Measurements from ENCODE around the gene MRPS9.

The MRPS9 gene

DNA sequence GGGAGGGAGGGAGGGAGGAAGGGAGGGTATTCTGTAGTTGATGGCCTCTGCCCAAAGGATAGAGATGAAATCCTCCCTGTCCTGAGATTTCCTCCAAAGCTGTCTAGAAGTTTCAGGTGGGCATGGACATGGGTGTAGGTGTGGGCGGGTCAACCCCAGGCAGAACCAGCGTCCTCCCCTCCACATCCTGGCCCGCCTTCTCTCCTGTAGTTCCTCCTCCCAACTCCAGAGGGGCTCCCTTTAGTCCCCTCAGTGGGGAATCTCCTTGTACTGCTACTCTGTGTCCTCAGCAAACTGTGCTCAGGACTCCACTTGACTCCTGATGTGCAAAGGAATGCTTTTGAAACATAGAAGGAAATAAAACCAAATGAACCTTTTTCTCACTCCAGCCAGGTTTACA, 88.1 kb downstream of the MRPS9 start:
- H3K27ac Mint-ChIP-seq, result peak overlapping the region; percentile 8
- H3K4me3 Mint-ChIP-seq, result no peak overlapping the region
- H3K36me3 Mint-ChIP-seq (ENCODE audit: low read depth), result no peaks in the 10 kb centered on the region
- H3K27me3 Mint-ChIP-seq, result peaks cover 15% of the 10 kb centered on the region
- peaks cover 14% of the 10 kb centered on the region for H3K4me1 Mint-ChIP-seq (ENCODE audit: low read depth)
- no peaks in the 10 kb centered on the region for H3K9me3 Mint-ChIP-seq

DNA sequence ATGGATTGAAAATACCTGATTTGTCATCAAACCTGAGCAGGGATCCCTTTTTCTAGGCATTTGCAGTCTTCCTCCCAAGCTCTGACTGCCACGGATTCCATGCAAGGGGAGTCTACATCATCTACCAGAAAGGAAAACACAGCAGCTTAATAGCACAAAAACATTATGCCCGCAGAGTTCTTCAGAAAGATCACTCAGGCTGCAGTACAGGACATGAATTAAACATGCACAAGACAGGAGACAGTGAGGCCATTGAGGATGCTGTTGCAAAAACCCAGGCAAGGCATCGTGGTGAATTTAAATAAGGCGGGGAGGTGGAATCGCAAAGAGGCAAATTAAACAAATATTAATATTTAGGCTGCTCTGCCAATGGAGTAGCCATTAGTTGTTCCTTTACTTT, 88.5 kb downstream of the MRPS9 start:
- H3K36me3 Mint-ChIP-seq (ENCODE audit: low read depth), result no peaks in the 10 kb centered on the region
- no peaks in the 10 kb centered on the region for H3K9me3 Mint-ChIP-seq
- H3K4me1 Mint-ChIP-seq (ENCODE audit: low read depth), result peaks cover 14% of the 10 kb centered on the region
- H3K27ac Mint-ChIP-seq, result no peak overlapping the region
- H3K27me3 Mint-ChIP-seq, result peaks cover 15% of the 10 kb centered on the region
- no peak overlapping the region for H3K4me3 Mint-ChIP-seq

DNA sequence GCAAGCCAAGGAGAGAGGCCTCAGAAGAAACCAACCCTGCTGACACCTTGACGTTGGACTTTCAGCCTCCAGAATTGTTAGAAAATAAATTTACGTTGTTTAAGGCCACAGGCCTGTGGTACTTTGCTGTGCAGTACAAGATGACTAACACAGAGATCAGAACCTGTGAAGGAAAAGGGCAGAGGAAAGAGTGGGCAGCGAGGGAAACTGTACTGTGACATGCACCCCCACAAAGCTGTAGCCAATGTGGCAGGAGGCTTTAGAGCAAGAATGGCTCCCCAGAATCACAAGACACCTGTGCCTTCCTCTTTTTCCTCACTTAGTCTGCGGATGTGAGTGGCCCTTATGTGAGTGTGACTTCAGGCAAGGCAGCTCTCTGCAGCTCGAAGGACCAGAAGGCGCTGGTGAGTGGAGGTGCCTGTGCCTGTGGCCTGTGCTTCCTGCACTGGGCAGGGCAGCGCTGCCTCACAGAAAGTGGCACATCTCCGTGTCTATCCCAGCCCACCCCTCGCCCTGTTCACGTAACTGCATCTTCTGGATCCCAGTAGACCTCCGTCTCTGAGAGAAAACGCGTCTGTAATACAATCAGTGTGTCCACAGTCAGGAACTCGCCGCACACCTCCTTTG, 89.5 kb downstream of the MRPS9 start:
- H3K4me3 Mint-ChIP-seq, result no peak overlapping the region
- H3K27ac Mint-ChIP-seq, result no peak overlapping the region
- peaks cover 14% of the 10 kb centered on the region for H3K4me1 Mint-ChIP-seq (ENCODE audit: low read depth)
- no peaks in the 10 kb centered on the region for H3K36me3 Mint-ChIP-seq (ENCODE audit: low read depth)
- peaks cover 19% of the 10 kb centered on the region for H3K27me3 Mint-ChIP-seq
- H3K9me3 Mint-ChIP-seq, result no peaks in the 10 kb centered on the region

DNA sequence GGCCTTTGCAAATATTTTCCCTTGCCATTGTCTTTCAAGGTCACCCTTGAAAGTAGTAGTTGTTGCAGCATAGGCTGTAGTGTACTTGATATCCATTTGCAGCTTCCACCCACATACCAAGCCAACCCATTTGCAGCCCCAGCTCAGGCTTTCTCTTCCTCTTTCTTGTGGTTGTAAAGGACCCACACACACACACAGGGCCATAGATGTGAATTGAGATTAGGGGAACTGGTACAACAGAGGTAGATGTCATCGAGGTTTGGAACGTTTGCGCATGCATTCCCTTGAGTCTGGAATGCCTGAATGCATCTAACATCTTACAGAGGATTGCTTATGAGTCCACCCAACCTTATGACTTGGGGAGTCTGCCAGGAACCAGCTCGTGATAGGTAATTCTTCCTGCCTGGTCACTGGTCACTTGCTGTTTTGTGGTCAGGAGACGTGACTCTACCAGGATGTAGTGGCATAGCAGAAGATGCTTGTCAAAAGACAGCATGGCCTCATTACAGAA, 91.9 kb downstream of the MRPS9 start:
- Mint-ChIP-seq H3K4me3 (no peak overlapping the region), H3K27me3 (peaks cover 20% of the 10 kb centered on the region), H3K36me3 (ENCODE audit: low read depth) (no peaks in the 10 kb centered on the region), H3K9me3 (no peaks in the 10 kb centered on the region), H3K27ac (no peak overlapping the region), H3K4me1 (ENCODE audit: low read depth) (peaks cover 14% of the 10 kb centered on the region)

DNA sequence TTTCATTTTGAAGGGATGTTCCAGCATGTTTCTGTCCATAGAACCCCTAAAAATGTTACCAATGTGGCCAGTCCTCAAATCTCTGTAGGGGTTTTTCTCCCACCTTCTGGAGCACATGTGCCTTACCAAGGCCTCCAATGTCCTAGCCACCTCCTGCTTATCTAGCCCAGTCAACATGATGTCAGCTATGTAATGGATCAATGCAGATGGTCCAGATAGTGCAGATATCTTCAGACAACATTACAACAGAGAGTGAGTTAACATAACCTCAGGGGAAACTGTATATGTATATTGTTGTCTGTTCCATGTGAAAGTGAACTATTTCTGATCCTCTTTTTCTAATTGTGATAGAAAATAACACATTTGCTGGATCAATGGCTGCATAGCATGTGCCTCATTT, 92.7 kb downstream of the MRPS9 start:
- H3K27me3 Mint-ChIP-seq, result peaks cover 20% of the 10 kb centered on the region
- H3K9me3 Mint-ChIP-seq, result no peaks in the 10 kb centered on the region
- H3K27ac Mint-ChIP-seq, result no peak overlapping the region
- no peaks in the 10 kb centered on the region for H3K36me3 Mint-ChIP-seq (ENCODE audit: low read depth)
- H3K4me3 Mint-ChIP-seq, result no peak overlapping the region
- H3K4me1 Mint-ChIP-seq (ENCODE audit: low read depth), result peaks cover 14% of the 10 kb centered on the region

DNA sequence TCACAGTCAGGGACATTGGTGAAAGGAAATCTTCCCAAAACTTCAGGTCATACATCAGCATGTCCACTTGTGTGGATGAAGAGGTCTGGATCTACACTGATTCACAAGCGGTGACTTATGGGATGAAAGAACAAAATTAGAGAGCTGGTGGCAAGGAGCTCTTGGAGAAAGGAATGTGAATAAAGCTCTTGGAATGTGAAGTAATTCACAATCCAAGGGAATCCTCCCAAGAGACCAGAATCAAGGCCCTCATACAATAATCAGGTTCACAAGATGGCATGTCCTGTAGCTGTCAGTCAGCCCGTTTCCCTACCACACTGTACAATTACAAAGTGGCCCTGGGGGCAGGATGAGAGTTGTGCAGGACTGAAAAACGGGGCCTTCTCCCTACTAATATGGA, 96.2 kb downstream of the MRPS9 start:
- H3K27ac Mint-ChIP-seq, result no peak overlapping the region
- no peaks in the 10 kb centered on the region for H3K4me1 Mint-ChIP-seq (ENCODE audit: low read depth)
- H3K9me3 Mint-ChIP-seq, result no peaks in the 10 kb centered on the region
- H3K36me3 Mint-ChIP-seq (ENCODE audit: low read depth), result no peaks in the 10 kb centered on the region
- peaks cover 15% of the 10 kb centered on the region for H3K27me3 Mint-ChIP-seq
- H3K4me3 Mint-ChIP-seq, result no peak overlapping the region

DNA sequence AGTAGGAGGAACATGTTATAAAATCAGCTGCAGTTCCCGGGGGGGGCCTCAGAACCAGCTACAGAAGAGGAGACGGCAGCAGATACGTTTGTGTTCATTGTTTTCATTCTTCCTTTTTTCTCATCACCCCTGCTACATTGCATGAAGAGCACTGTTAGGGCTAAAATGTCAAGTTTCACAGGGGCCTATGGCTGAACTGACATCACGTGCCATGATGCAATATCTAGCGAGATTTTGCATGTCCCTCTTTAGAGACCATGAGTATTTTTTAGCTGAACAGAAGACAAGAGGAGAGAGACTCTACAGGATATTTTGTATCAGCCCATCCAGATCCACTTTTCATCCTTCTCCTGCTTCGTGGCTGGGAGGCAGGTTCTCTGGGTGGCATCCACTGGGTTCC, 97.6 kb downstream of the MRPS9 start:
- Mint-ChIP-seq H3K27me3 (peaks cover 22% of the 10 kb centered on the region), H3K36me3 (ENCODE audit: low read depth) (no peaks in the 10 kb centered on the region), H3K4me1 (ENCODE audit: low read depth) (no peaks in the 10 kb centered on the region), H3K9me3 (no peaks in the 10 kb centered on the region), H3K4me3 (no peak overlapping the region), H3K27ac (no peak overlapping the region)

DNA sequence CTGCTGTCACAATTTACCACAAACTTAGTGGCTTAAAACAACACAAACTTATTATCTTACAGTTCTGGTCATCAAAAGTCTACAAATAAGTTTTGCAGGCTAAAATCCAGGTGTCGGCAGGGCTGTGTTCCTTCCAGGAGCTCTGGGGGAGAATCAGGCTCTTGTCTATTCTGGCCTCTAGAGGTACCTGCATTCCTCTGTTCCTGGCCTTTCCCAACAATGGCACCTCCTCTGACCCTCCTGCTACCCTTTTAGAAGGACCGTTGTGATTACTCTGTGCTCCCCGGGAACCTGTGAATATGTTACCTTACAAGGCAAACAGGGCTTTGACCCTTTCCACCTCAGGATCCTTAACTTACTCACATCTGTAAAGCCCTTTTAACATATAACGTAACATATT, 98.5 kb downstream of the MRPS9 start:
- no peaks in the 10 kb centered on the region for H3K36me3 Mint-ChIP-seq (ENCODE audit: low read depth)
- no peaks in the 10 kb centered on the region for H3K4me1 Mint-ChIP-seq (ENCODE audit: low read depth)
- H3K27me3 Mint-ChIP-seq, result peaks cover 24% of the 10 kb centered on the region
- H3K9me3 Mint-ChIP-seq, result no peaks in the 10 kb centered on the region
- H3K27ac Mint-ChIP-seq, result no peak overlapping the region
- H3K4me3 Mint-ChIP-seq, result no peak overlapping the region

DNA sequence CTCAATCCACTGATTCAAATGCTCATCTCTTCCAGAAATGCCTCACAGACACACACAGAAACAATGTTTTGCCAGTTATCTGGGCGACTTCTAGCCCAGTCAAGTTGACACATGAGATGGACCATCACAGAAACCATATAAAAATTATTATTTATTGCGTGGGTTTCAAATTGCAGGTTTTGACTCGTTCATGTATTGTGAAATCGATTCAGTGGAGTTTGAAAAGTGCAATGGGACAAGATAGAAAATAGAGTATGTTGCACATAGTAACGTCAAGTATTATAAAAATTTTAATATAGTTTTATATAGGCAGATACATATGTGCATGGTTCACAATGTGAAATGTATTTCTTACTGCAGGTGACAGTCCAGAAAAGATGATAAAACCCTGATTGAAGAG, 100.8 kb downstream of the MRPS9 start:
- Mint-ChIP-seq H3K4me1 (ENCODE audit: low read depth) (peaks cover 4% of the 10 kb centered on the region), H3K36me3 (ENCODE audit: low read depth) (no peaks in the 10 kb centered on the region), H3K27ac (no peak overlapping the region), H3K27me3 (peaks cover 20% of the 10 kb centered on the region), H3K9me3 (no peaks in the 10 kb centered on the region), H3K4me3 (no peak overlapping the region)

DNA sequence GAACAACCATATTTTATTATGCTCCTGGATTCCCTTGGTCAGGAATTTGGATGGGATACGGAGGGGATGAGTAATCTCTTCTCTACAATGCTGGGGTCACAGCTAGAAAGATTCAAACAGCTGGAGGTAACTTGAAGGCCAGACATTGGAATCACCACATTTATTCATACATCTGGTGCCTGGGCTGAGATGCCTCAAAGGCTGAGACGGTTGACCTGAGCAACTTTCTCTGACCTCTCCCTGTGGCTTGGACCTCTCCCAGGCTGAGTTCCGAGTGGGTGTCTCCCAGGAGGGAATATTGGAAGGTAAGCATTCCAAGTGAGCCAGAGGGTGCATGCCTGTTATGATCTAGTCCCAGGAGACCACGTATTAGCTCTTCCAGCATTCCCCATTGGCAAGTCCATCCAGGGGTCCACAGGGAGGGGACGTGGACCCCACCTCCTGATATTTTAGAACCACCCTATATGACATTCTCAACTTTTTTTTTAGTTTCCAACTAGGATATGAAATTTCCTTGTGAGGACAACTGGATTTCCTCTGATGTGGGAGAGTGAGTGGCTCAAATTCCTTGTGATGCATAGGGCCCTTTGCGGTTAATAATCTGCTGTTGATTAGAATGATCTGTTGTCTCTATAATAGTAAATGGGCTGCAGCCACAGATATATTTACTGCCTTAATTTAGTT, 101.8 kb downstream of the MRPS9 start:
- no peak overlapping the region for H3K27ac Mint-ChIP-seq
- no peaks in the 10 kb centered on the region for H3K9me3 Mint-ChIP-seq
- H3K4me1 Mint-ChIP-seq (ENCODE audit: low read depth), result peaks cover 8% of the 10 kb centered on the region
- H3K4me3 Mint-ChIP-seq, result no peak overlapping the region
- H3K27me3 Mint-ChIP-seq, result peaks cover 24% of the 10 kb centered on the region
- H3K36me3 Mint-ChIP-seq (ENCODE audit: low read depth), result no peaks in the 10 kb centered on the region

DNA sequence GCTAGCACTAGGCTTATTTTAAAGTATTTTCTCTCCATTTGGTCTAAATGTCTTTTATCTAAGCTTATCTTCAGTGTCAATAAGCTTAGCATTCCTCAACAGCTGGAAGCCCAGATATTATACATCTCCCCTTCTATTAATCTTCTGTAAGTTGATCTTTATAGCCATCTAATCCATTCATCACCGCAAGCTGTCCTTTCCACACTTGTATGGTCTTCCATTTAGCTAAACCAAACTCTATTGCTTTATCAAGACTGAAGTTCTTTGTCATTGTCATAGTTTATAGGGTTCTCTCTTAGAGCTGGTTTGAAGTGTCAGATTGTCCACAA, 102.3 kb downstream of the MRPS9 start:
- no peaks in the 10 kb centered on the region for H3K9me3 Mint-ChIP-seq
- peaks cover 29% of the 10 kb centered on the region for H3K27me3 Mint-ChIP-seq
- H3K36me3 Mint-ChIP-seq (ENCODE audit: low read depth), result no peaks in the 10 kb centered on the region
- H3K4me1 Mint-ChIP-seq (ENCODE audit: low read depth), result peaks cover 11% of the 10 kb centered on the region
- H3K4me3 Mint-ChIP-seq, result no peak overlapping the region
- H3K27ac Mint-ChIP-seq, result no peak overlapping the region

DNA sequence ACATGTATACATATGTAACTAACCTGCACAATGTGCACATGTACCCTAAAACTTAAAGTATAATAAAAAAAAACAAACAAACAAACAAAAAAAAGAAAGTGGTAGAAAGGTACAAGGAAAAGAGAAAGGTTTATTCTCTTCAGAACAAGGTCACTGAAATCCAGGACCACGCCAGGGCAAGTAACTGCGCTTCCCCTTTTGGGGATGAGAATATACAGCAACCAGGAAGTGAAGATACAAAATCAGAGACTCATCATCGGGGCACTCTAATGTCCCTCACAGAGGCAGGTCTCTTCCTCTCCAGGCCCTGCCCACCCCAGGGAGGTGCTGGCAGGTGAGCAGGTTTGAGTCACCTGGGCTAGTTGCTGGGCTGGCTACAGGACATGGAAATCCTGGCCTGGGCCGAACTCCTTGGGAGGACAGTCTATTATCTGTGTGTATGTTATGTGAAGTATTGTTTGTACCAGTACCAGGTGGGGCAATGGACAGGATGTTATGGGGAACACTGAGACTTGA, 103.3 kb downstream of the MRPS9 start:
- H3K4me1 Mint-ChIP-seq (ENCODE audit: low read depth), result peaks cover 11% of the 10 kb centered on the region
- H3K4me3 Mint-ChIP-seq, result no peak overlapping the region
- H3K9me3 Mint-ChIP-seq, result no peaks in the 10 kb centered on the region
- H3K27me3 Mint-ChIP-seq, result peaks cover 35% of the 10 kb centered on the region
- H3K36me3 Mint-ChIP-seq (ENCODE audit: low read depth), result no peaks in the 10 kb centered on the region
- no peak overlapping the region for H3K27ac Mint-ChIP-seq

DNA sequence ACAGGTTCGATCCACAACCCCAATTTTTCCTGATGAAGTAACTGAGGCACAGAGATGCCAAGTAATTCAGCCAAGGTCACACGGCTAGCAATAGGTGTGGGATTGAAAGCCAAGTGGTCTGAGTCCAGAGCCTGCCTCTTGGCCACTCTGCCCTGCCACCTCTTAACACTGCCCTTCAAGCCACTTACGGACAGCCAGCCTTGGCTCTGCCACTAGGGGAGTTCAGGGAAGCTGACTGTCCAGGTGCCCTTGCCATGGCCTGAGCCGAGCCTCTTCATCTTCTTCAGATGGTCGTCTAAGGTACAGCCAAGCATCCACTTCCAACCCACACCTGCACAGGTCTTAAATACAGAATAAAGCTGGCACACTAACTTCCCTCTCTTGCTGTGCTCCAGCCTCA, 104.4 kb downstream of the MRPS9 start:
- no peak overlapping the region for H3K27ac Mint-ChIP-seq

DNA sequence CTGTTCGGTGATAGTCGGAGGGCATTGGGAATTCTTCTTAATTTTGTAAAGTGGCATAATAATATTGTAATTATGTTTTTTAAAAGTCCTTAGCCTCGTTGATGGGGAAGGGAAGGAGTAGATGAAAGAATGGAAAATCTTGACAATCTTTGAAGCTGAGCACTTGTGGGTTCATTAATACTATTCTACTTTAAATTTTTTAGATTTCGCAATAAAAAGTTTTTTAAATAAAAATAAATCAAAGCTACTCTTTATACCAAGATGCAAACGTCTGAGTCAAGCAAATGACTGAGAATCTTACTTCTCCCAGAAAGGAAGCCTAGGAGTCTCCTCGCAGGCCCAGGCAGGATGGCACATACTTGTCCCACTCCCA, 105.2 kb downstream of the MRPS9 start:
- Mint-ChIP-seq H3K9me3 (no peaks in the 10 kb centered on the region), H3K4me1 (ENCODE audit: low read depth) (peaks cover 11% of the 10 kb centered on the region), H3K27ac (no peak overlapping the region), H3K36me3 (ENCODE audit: low read depth) (no peaks in the 10 kb centered on the region), H3K4me3 (peak overlapping the region; percentile 74), H3K27me3 (peaks cover 49% of the 10 kb centered on the region)

More for the DNA sequence above, 104.4 kb downstream of the MRPS9 start:
- no peaks in the 10 kb centered on the region for H3K36me3 Mint-ChIP-seq (ENCODE audit: low read depth)
- H3K27me3 Mint-ChIP-seq, result peaks cover 41% of the 10 kb centered on the region
- no peak overlapping the region for H3K4me3 Mint-ChIP-seq
- H3K9me3 Mint-ChIP-seq, result no peaks in the 10 kb centered on the region
- peaks cover 11% of the 10 kb centered on the region for H3K4me1 Mint-ChIP-seq (ENCODE audit: low read depth)

DNA sequence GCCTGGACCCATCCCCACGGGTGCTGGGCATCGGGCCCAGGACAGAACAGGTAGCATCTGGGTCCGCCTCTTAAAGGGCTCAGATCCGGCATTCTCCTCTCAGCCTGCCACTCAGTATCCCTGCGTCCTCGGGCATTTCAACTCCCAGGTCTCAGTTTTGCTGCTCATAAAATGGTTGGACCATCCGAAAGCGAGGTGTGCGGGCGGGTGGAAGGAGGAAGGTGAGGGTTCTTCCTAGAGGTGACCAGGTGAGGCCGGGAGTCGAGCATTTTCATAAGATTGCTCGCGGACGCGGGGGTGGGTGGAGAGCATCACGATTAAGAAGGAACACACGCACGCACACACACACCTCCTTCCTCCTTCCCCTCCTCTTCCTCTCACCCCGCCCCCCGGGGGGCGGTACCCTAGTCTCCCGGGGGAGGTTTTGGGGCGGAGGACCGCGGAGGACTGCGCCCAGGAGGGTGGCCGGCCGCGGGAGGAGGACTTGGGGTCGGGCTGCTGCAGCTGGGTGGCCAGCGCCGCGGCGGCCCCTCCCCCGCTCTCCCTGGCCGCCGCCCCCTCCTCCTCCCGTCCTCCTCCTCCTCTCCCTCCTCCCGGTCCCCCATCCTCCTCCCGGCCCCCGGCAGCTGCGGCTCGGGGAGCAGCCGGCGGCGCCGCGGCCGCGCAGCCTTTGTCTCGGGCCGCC, 105.7 kb downstream of the MRPS9 start:
- H3K9me3 Mint-ChIP-seq, result no peaks in the 10 kb centered on the region
- H3K4me3 Mint-ChIP-seq, result peak overlapping the region; percentile 74
- H3K36me3 Mint-ChIP-seq (ENCODE audit: low read depth), result no peaks in the 10 kb centered on the region
- no peak overlapping the region for H3K27ac Mint-ChIP-seq
- peaks cover 11% of the 10 kb centered on the region for H3K4me1 Mint-ChIP-seq (ENCODE audit: low read depth)
- H3K27me3 Mint-ChIP-seq, result peaks cover 52% of the 10 kb centered on the region
